Transverse colon (tissue), 4 donors: ENCODE results near the gene POLA2. TPM values are rescaled to one million over a fixed set of nuclear protein-coding genes. Genes with fewer than 3 reads are reported as not detected.

Experiments used
- DNase-seq: peaks from one replicate; pipeline ENCODE4 v3.0.0-alpha.2; 2019
- H3K27ac ChIP-seq, 4 donors: fragments of 200-600 bp; sonication (generic); 2 replicates each; pipeline ENCODE4 v1.5.1; 2016 to 2018; ENCODE audit warnings: inconsistent platforms in 4 of 4
- H3K27me3 ChIP-seq: fragments of 200-600 bp; sonication (generic); 2 replicates; pipeline ENCODE4 v1.5.1; 2017; ENCODE audit warnings: inconsistent platforms
- H3K36me3 ChIP-seq, 4 donors: fragments of 200-600 bp; sonication (generic); 2 replicates each; pipeline ENCODE4 v1.5.1; 2017 to 2019; ENCODE audit warnings: inconsistent platforms in 4 of 4
- H3K4me1 ChIP-seq, 4 donors: fragments of 200-600 bp; sonication (generic); 2 replicates each; pipeline ENCODE4 v1.5.1; 2017 to 2020; ENCODE audit warnings: inconsistent platforms in 4 of 4
- H3K4me3 ChIP-seq, 4 donors: fragments of 200-600 bp; sonication (generic); 1 replicate in 1 of 4; 2 replicates in 3 of 4; pipeline versions ENCODE4 v1.5.1 to v1.6.1; 2017 to 2019; ENCODE audit warnings: inconsistent platforms in 4 of 4
- H3K9me3 ChIP-seq, 2 donors: fragments of 200-600 bp; sonication (generic); 2 replicates each; pipeline ENCODE4 v1.5.1; 2017 to 2019; ENCODE audit warnings: inconsistent platforms in 2 of 2
- CTCF ChIP-seq, 5 experiments: fragments of 200-600 bp in 3 of 5; fragments of 450-650 bp in 2 of 5; sonication (generic) in 3 of 5; IDR thresholded peaks; 1 replicate in 2 of 5; 2 replicates in 3 of 5; pipeline ENCODE4 v1.5.1; 2016 to 2017; ENCODE audit warnings: antibody characterized with exemption in 5 of 5, inconsistent platforms in 3 of 5, mild to moderate bottlenecking in 2 of 5, moderate library complexity in 1 of 5
- EP300 ChIP-seq: sonication (generic); formaldehyde crosslinking; IDR thresholded peaks from one replicate; pipeline ENCODE4 v1.6.1; 2017; ENCODE audit warnings: antibody characterized with exemption, low read depth
- POLR2A ChIP-seq: fragments of 450-650 bp; IDR thresholded peaks from one replicate; pipeline ENCODE4 v1.6.1; 2016; ENCODE audit warnings: antibody characterized with exemption, mild to moderate bottlenecking, moderate library complexity
- POLR2AphosphoS5 ChIP-seq, 3 donors: sonication (generic); formaldehyde crosslinking; IDR thresholded peaks; one replicate each; pipeline ENCODE4 v1.6.1; 2016; ENCODE audit warnings: antibody characterized with exemption in 3 of 3
- WGBS, 2 donors: methylation state at CpG; one replicate each; pipeline ENCODE4 v1.1.5; 2018; ENCODE audit warnings: low coverage in 1 of 2; 5-methylcytosine and 5-hydroxymethylcytosine counted together
- in situ Hi-C, 4 donors: fragments of 200-750 bp; cut with MboI; loops; one replicate each; pipeline versions ENCODE4 v1.15.0 to v1.15.1; 2017; ENCODE audit warnings: low sequenced_read_pairs in 3 of 4, low pct_ligation_motif_present in 1 of 4, low pct_unique_long_range_greater_than_20kb in 1 of 4
- intact Hi-C: fragments of 100-400 bp; cut with DNase I; formaldehyde crosslinking; loops from one replicate; pipeline ENCODE4 v1.15.1; 2023; ENCODE audit warnings: low total_unique reads
- total RNA-seq, 4 donors: library from RNA; depleted of rRNA; stranded (reverse); fragments of >200 nt; gene quantifications; one replicate each; pipeline ENCODE4 v1.1.0, GENCODE V29; 2016

POLA2 gene
- total RNA-seq, 4 donors from 2014 or later, result 3.0 to 17.5 (median 6.2) TPM

- peak; percentile 79 for DNase-seq
- H3K4me1 ChIP-seq, result peaks cover 0 to 26% (median 15%) of the 10 kb centered on the region in 4 donors
- H3K27ac ChIP-seq, result peak overlapping the region; percentile 59 to 75 (median 64)
- 27 to 34% methylated on average over 5 to 6 of the region's 6 CpGs for WGBS, 2 donors
- in situ Hi-C loops (loop anchor here (5.0 to 10.0 kb wide), 3 partner anchors 37 to 57 kb away; partner anchors contain the start of genes CDC42EP2 (in 1 of the 4) and DPF2 (in 1 of the 4)), intact Hi-C loops (loop anchor here (2.0 kb wide), 1 partner anchor 40 kb away; the partner anchor contains the start of gene CDC42EP2)
- H3K9me3 ChIP-seq, result no peaks in the 10 kb centered on the region
- TF ChIP-seq POLR2AphosphoS5 (IDR thresholded peaks at IDR 0.05) (peak; percentile 8 to 76 (median 73)), CTCF (IDR thresholded peaks at IDR 0.05) (peak; percentile 68 to 93 (median 78)), POLR2A (no peak)
- H3K27me3 ChIP-seq, result no peaks in the 10 kb centered on the region
- H3K4me3 ChIP-seq, result no peak overlapping the region
- H3K36me3 ChIP-seq, result peaks cover 0 to 4% (median 0%) of the 10 kb centered on the region in 4 donors
These were observed 13.2 kb downstream of the POLA2 start for GRCh38 chr11:65274735-65275682.

GRCh38 chr11:65275906-65276305 is 14.1 kb downstream of the POLA2 start:
- peak overlapping the region; percentile 59 to 75 (median 64) for H3K27ac ChIP-seq
- WGBS, 2 donors, result 57 to 67% methylated on average over 4 of the region's 4 CpGs
- intact Hi-C loops (loop anchor here (2.0 kb wide), 1 partner anchor 39 kb away; the partner anchor contains the start of gene CDC42EP2), in situ Hi-C loops (loop anchor here in 3 of 4 donors (5.0 to 10.0 kb wide), 2 partner anchors 36 to 49 kb away; partner anchors contain the start of gene CDC42EP2 (in 1 of the 3))
- H3K4me3 ChIP-seq, result no peak overlapping the region
- DNase-seq, result no peak
- TF ChIP-seq EP300 (no peak), POLR2A (no peak), CTCF (IDR thresholded peaks at IDR 0.05) (no peak), POLR2AphosphoS5 (IDR thresholded peaks at IDR 0.05) (no peak)
- H3K4me1 ChIP-seq, result peaks cover 0 to 29% (median 15%) of the 10 kb centered on the region in 4 donors
- H3K36me3 ChIP-seq, result peaks cover 0 to 1% (median 0%) of the 10 kb centered on the region in 4 donors
- H3K9me3 ChIP-seq, result no peaks in the 10 kb centered on the region
- no peaks in the 10 kb centered on the region for H3K27me3 ChIP-seq

- H3K36me3 ChIP-seq, result peaks cover 0 to 4% (median 0%) of the 10 kb centered on the region in 4 donors
- no peak for DNase-seq
- intact Hi-C loops (no loop called here), in situ Hi-C loops (loop anchor here in 3 of 4 donors (5.0 to 10.0 kb wide), 2 partner anchors 35 to 47 kb away; partner anchors contain the start of gene CDC42EP2 (in 1 of the 3))
- TF ChIP-seq POLR2A (no peak), POLR2AphosphoS5 (IDR thresholded peaks at IDR 0.05) (no peak), EP300 (no peak), CTCF (IDR thresholded peaks at IDR 0.05) (no peak)
- no peaks in the 10 kb centered on the region for H3K27me3 ChIP-seq
- no peaks in the 10 kb centered on the region for H3K9me3 ChIP-seq
- H3K4me3 ChIP-seq, result no peak overlapping the region
- peak overlapping the region in 2 of 4 donors; percentile 25 to 61 for H3K27ac ChIP-seq
- WGBS, 2 donors, result 60 to 61% methylated on average over 4 to 5 of the region's 5 CpGs
- H3K4me1 ChIP-seq, result peaks cover 0 to 29% (median 15%) of the 10 kb centered on the region in 4 donors
These were observed 16.0 kb downstream of the POLA2 start for GRCh38 chr11:65277631-65278277.
